Stimulated activated CD4-positive, alpha-beta T cell treated with anti-CD3 and anti-CD28 coated beads, Interleukin-12 subunit alpha, Interleukin-12 subunit beta, amount 100 ng/mL, for 24 hours (primary cell): ENCODE results near the gene NR1H2.
"Not testable (repeated sequence)": the region's sequence is repeated elsewhere in the genome, so short reads cannot be mapped to it uniquely, and the experiment has no call there.

Experiments used
- DNase-seq, 2 experiments: peaks; one replicate each; pipeline ENCODE4 v3.0.0-alpha.2; 2020; ENCODE audit warnings: low read depth in 2 of 2

NR1H2 gene

DNA sequence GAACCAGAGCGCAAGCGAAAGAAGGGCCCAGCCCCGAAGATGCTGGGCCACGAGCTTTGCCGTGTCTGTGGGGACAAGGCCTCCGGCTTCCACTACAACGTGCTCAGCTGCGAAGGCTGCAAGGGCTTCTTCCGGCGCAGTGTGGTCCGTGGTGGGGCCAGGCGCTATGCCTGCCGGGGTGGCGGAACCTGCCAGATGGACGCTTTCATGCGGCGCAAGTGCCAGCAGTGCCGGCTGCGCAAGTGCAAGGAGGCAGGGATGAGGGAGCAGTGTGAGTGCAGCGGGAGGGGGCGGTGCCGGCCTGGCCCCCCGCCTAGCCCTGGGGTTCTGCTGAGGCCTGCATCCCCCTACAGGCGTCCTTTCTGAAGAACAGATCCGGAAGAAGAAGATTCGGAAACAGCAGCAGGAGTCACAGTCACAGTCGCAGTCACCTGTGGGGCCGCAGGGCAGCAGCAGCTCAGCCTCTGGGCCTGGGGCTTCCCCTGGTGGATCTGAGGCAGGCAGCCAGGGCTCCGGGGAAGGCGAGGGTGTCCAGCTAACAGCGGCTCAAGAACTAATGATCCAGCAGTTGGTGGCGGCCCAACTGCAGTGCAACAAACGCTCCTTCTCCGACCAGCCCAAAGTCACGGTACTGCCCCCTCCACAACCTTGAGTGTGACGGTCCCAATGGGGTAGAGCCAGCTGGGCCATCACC lies 2.1 kb downstream of the NR1H2 start:
- no peak for DNase-seq

DNA sequence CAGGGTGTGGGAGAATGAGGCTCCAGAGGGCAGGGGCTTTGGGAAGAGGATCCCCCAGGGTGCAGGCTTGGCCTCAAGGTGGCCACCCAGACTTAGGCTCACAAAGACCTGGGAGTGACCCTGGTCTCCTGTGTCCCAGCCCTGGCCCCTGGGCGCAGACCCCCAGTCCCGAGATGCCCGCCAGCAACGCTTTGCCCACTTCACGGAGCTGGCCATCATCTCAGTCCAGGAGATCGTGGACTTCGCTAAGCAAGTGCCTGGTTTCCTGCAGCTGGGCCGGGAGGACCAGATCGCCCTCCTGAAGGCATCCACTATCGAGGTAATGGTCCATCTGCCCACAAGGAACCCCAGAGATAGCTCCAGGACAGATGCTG lies 2.6 kb downstream of the NR1H2 start:
- no peak for DNase-seq

DNA sequence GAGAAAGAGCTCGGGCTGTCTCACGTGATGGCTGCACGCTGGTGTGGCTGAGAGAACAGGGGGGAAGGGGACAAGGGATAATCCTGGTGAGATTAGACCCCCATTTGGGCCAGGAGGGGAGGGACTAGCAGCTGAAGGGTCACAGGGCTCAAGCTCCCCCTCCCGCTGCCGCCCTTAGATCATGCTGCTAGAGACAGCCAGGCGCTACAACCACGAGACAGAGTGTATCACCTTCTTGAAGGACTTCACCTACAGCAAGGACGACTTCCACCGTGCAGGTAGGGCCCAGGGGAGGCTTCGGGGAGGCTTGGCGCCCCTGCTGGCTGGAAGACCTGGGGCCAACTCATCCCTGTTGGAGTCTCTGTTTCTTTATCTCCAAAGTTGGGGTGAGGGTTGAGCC lies 3.3 kb downstream of the NR1H2 start:
- DNase-seq: no peak

DNA sequence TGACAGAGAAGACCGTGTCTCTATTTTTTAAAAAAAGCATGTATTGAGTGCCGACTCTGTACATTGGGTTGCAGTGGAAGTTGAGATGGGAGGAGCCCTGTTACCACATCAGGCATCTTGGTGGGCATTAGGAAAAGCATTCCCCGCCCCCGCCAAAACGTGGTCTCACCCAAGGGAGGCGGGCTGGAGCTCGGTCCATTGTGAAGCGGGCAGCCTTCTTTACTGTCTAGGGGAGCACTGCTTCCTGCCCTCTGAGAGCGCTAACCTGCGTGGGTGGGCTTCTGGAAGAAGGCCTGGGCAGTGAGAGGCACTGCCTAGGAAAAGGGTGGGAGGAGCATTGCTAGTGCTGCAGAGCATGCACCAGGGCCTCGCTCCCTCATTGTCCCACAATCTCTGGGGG lies 3.9 kb downstream of the NR1H2 start:
- DNase-seq: no peak

DNA sequence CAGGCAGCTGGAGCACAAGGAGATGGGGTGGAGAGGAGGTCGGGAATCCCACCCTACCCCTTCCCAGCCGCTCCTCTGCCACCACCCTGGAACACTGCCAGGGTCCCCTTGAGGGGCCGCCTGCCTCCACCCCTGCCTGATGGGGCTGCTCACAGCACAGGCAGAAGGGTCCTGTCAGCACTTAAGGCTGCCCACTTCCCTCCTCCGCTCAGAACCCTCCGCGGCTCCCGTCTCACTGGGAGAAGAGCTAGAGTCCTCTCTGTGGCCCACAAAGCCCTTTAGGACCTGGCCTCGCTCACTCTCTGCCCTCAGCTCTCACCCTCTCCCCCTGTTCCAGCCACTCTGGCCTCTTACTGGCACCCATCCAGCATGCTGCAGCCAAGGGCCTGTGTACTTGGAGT lies 4.5 kb downstream of the NR1H2 start:
- DNase-seq: no peak

DNA sequence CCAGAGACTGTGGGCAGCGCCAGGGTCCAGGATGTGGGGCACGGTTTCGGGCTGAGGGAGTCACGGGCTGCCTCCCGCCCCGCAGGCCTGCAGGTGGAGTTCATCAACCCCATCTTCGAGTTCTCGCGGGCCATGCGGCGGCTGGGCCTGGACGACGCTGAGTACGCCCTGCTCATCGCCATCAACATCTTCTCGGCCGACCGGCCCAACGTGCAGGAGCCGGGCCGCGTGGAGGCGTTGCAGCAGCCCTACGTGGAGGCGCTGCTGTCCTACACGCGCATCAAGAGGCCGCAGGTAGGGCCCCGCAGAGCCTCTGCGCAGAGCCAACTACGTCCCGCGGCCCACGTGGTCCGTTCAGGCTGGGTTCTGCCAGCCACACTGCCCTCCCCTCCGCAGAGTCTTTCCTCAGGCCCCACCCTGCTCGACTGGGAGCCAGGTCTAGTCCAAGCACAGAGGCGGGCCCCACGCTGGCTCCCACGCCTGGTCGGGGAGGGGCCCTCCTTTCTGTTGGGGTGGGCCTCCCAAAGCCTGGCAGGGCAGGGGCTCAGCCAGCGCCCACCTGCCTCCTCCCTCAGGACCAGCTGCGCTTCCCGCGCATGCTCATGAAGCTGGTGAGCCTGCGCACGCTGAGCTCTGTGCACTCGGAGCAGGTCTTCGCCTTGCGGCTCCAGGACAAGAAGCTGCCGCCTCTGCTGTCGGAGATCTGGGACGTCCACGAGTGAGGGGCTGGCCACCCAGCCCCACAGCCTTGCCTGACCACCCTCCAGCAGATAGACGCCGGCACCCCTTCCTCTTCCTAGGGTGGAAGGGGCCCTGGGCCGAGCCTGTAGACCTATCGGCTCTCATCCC lies 5.8 kb downstream of the NR1H2 start:
- no peak for DNase-seq

DNA sequence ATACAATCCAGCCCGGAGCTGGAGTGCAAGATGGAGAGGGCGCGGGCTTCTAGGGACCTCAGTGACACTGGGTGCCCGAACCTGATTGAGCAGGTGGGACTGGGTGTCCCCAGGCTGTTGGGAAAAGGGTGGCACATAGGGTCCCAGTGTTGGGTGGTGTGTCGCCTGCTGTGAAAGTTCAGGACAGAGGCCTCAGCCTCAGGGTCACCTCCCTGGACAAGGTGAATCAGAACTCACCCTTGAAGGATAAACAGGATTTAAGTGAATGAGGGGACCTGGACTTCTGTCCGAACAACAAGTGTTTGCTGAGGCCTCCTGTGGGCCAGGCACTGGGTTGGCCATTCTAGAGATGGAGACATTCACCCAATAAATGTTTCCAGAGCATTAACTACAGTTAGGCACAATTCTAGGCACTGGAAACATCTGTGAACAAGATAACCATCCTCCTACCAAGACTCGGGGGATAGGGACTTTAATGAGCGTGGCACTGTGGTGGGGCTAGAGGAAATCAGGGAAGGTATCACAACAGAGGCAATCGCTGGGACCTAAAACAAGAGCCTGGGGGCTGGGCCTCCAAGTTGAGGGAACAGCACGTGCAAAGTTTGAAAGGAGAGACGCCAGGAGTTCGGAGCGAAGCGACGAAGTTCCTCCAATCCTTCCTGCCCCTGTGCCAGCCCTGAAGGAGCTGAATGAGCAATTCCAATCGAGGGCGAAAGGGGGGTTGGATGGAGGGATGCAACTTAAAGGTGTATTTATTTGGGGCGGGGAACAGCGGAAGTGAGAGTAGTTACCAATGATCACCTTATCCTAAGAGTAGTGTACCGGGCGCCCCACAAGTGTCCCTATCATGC lies 7.0 kb downstream of the NR1H2 start:
- DNase-seq: no peak

DNA sequence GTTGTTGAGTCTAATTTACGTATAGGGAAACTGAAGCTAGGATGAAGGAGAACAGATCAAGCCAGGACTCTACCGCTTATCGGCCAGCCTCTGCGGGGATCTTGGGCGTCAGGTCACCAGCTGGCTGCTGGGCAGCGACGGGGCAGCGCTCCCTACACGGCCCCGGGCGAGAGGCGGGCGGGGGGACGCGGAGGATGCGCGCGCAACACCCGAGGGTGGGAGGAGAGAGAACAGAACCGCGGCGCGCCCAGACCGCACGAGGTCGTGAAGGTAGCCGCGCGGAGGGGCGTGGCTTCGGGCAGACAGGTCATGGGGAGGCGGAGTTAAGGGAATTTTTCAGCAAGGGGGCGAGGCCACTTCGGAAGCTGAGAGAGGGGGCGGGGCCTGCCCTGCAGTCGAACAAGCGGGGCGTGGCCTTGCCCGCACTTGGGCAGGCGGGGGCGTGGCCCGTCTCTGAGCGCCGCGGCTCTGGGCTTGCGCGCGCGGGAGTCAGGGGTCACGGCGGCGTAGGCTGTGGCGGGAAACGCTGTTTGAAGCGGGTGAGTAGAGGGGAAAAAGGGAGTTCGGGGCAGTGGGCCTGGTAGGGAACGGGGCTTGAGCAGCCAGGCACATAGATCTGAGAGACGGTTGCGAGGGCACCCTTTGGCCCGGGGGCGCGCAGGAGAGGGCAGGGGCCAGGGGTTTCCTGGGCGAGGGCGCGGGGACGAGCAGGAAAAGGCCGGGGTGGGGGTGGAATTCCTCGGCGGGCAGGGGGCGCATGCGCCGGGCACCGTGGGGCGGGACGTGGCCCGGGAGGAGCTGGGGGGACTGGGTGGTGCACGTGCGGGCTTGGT lies 7.8 kb downstream of the NR1H2 start, which contains the start of gene POLD1:
TSS of gene POLD1 (plus strand) at position 496 of the 833 bp plus-strand sequence. CDS start 14,505 bp downstream, outside the sequence.
- DNase-seq: peak; percentile 97 to 99

DNA sequence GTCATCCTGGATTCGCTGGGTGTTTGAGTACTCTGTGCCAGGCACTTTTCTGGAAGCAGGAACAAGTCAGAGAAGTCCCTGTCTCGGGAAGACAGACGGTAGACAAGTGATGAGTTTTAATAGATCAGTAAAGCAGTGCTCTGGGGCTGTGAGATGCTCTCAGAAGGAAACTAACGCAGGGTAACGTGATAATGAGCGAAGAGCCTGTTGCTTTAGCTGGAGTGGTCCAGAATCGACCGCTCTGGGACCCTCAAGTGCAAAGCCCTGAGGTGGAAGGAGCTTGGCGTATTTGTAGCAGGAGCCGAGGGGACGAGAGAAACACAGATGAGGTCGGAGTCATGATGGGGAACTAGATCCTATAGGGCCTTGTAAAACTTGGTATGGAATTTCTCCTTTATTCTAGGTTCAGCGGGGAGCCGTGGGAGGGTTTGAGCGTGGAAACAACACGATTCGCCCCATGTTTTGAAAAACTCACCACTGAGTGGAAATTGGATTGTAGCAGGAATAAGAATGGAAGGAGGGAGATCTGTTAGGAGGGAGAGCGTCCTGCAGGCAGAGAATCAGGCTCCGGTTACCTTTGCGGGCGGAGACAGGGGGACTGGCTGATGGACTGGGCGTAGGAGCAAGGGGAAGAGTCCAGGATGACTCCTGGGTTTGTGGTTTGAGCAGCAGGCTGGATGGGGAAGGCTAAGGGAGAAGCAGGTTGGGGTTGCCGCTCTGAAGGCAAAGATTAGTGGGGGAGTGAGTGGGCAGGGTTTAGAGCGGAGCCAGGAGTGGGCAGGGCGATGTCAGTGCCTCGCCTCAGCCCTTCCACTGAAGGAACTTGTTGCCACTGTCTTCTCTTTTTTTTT lies 8.7 kb downstream of the NR1H2 start:
- no peak for DNase-seq

DNA sequence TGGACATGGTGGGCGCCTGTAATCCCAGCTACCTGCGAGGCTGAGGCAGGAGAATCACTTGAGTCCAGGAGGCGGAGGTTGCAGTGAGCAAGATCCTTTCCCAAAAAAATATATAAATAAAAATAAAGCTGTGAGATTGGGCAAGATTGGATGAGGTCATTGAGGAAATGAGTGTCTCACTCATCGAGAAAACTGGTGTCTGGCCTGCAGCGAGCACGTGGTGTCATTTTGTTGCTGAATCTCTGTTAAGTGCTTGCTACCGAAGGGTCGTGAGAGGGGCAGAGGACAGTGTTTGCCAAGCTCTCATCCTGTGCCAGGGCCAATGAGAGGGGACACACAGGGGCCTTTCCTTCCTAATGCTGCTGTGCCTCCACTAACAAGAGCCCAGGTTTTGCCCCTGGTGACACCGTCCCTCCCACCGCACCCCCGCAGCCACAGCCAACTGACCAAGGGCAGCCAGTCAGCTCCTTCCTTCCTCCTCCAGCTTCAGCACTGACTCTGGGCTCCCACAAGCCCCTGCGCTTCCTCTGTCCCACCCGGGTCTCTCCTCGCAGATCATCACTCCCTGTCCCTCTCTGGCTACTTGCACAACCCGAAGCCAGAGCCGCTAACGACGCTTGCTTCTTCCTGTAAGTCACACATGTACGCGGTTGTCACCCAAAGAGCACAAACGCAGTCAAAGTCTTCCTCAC lies 11.1 kb downstream of the NR1H2 start:
- DNase-seq: no peak

DNA sequence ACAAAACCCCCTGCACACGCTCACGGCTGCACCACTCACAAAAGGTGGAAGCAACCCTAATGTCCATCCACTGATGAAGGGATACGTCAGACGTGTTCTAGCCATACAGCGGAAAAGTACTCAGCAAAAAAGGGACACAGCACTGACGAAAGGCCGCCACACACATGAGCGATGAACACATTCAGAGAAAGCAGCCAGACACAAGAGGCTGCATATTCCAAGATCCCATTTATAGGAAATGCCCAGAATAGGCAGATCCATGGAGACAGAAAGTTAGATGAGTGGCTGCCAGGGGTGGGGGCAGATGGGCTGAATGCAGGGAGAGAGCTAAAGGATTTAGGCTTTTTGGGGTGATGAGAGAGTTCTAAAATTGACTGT lies 11.6 kb downstream of the NR1H2 start:
- DNase-seq: no peak

DNA sequence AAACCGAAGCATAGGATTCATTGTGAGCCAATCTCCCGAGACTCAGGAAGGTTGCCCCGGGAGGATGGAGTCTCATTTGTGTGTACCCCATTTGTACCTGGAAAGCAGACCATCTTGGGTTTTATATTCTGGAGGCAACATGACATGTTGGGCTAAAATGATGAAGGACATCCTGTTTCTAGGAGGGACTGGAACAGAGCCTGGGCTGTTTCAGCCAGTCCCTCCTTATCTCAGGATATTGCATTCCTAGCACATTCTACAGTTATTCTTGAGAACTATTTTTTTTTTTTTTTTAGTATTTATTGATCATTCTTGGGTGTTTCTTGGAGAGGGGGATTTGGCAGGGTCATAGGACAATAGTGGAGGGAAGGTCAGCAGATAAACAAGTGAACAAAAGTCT lies 14.0 kb downstream of the NR1H2 start:
- DNase-seq: not testable (repeated sequence)

DNA sequence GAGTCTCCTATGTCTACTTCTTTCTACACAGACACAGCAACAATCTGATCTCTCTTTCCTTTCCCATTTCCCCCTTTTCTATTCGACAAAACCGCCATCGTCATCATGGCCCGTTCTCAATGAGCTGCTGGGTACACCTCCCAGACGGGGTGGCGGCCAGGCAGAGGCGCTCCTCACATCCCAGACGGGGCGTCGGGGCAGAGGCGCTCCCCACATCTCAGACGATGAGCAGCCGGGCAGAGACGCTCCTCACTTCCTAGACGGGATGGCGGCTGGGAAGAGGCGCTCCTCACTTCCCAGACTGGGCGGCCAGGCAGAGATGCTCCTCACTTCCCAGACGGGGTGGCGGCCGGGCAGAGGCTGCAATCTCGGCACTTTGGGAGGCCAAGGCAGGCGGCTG lies 14.7 kb downstream of the NR1H2 start:
- DNase-seq: not testable (repeated sequence)

DNA sequence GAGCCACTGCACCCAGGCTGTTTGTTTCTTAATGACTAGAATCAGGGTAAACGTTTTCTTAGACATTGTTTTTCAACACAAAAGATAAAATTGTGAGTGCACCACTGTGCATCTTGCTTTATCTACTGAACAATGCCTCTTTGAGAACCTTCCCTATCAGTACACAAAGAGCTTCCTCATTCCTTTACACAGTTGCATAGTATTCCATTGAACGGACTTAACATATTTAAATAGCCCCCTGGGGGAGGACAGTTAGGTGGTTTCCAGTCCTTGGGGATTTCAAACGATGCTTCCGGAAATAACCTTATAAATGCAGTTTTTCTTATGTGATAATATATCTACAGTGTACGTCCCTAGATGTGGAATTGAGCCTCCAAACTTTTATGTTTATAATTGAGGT lies 16.5 kb downstream of the NR1H2 start:
- DNase-seq: no peak

DNA sequence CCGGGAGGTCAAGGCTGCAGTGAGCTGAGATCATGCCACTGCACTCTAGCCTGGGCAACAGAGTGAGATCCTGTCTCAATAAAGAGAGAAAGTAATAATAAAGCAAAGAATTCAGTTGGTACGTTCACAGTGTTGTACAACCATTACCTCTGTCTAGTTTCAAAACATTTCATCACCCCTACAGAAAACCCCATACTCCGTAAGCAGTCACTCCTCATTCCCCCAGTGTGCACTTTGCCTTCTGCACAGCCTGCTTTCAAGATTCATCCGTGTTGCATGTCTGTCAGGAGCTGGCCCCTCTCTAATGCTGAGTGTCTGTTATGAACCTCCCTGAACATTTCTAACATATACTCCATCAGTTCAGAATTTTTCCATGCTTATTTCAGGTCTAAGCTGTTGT lies 17.3 kb downstream of the NR1H2 start:
- DNase-seq: no peak

DNA sequence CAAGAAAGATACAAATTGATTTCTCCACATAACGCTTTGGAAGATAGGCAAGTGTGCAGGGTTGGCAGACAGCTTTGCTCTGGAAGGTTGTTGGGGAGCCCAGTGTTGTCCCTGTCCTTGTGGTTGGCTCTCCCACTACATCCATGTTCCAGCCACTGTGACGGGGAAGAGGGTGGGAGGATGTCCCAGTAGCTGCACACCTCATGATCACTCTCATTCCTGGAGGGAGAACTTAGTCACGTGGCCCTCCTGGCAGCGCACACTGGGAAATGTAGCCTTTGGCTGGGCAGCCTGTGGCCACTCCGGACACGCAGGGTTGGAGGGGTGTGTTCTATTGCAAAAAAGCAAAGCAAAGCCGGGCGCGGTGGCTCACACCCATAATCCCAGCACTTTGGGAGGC lies 17.8 kb downstream of the NR1H2 start:
- DNase-seq: no peak

DNA sequence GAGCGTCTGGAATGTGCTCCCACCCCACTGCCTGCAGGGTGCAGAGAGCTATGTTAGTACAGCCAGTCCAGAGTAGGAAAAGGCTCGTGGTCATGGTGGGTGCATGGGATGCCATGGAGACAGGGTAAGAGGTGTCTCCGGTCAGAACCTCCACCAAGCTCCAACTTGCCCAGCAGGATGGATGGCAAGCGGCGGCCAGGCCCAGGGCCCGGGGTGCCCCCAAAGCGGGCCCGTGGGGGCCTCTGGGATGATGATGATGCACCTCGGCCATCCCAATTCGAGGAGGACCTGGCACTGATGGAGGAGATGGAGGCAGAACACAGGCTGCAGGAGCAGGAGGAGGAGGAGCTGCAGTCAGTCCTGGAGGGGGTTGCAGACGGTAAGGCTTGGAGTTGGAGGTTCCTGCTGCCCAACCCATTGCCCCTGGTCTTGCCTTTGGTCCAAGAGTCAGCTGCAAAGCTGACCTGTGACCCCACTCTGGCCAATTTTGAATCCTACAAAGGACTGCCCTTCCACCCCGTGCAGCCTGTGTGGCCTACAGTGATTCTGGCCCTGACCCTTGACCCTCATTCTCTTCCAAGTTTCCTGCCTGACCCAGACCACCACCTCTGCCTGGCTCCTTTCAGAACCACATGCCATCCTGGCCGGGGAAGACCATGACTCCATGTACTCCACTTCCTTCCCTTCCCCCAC lies 22.6 kb downstream of the NR1H2 start:
- DNase-seq: no peak

DNA sequence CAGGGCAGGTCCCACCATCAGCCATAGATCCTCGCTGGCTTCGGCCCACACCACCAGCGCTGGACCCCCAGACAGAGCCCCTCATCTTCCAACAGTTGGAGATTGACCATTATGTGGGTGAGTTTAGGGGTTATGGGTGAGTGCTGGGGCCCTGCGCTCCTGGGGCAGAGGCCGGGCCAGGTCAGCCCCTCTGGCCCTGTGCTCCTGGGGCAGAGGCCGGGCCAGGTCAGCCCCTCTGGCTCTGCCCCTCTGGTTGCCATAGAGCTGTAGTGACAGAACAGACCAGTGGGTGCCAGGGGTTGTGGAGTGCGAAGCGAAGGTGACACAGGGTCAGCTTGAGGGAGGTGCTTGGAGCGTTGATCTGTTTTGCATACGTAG lies 23.1 kb downstream of the NR1H2 start:
- DNase-seq: no peak
